HCT116 (cell line): ENCODE results near the gene IRF9.

Experiments
- EZH2 ChIP-seq: fragments of 200-600 bp; sonication (generic); IDR thresholded peaks from 2 replicates; pipeline ENCODE4 v1.6.1; 2017; ENCODE audit warnings: antibody characterized with exemption, mixed run types
- EZH2phosphoT487 ChIP-seq: fragments of 200-600 bp; IDR thresholded peaks from 2 replicates; pipeline ENCODE4 v1.6.1; 2018; ENCODE audit warnings: antibody characterized with exemption, borderline replicate concordance
- POLR2A ChIP-seq: IDR thresholded peaks from 2 replicates; pipeline ENCODE4 v1.7.0; 2011; ENCODE audit warnings: borderline replicate concordance; ENCODE audit not compliant: insufficient read depth, insufficient read length; ENCODE audit errors: extremely low read depth
- TCF7L2 ChIP-seq: IDR thresholded peaks from 2 replicates; pipeline ENCODE4 v1.7.0; 2011; ENCODE audit warnings: borderline replicate concordance, inconsistent platforms; ENCODE audit not compliant: insufficient read depth, insufficient read length; ENCODE audit errors: extremely low read depth
- YY1 ChIP-seq: IDR thresholded peaks from 2 replicates; pipeline ENCODE4 v1.6.1; 2011; ENCODE audit warnings: low read length, low read depth, moderate library complexity, mild to moderate bottlenecking; ENCODE audit not compliant: insufficient replicate concordance; ENCODE audit errors: extremely low read depth
- TF ChIP-seq, protein P1 (sequence below), 3 experiments: fragments of 200-600 bp in 1 of 3; sonication (generic) in 1 of 3; IDR thresholded peaks in 2 of 3; conservative IDR thresholded peaks in 1 of 3; 2 replicates each; pipeline ENCODE4 v1.5.1; 2012 to 2017; ENCODE audit warnings: low read depth in 2 of 3, low read length in 2 of 3, antibody characterized with exemption in 1 of 3, borderline replicate concordance in 1 of 3, control low read depth in 1 of 3, mild to moderate bottlenecking in 1 of 3, mixed read lengths in 1 of 3, mixed run types in 1 of 3, moderate library complexity in 1 of 3; ENCODE audit not compliant: insufficient read depth in 1 of 3
- TF ChIP-seq, protein P2 (sequence below): IDR thresholded peaks from 2 replicates; pipeline ENCODE4 v1.6.1; 2012

DNA sequence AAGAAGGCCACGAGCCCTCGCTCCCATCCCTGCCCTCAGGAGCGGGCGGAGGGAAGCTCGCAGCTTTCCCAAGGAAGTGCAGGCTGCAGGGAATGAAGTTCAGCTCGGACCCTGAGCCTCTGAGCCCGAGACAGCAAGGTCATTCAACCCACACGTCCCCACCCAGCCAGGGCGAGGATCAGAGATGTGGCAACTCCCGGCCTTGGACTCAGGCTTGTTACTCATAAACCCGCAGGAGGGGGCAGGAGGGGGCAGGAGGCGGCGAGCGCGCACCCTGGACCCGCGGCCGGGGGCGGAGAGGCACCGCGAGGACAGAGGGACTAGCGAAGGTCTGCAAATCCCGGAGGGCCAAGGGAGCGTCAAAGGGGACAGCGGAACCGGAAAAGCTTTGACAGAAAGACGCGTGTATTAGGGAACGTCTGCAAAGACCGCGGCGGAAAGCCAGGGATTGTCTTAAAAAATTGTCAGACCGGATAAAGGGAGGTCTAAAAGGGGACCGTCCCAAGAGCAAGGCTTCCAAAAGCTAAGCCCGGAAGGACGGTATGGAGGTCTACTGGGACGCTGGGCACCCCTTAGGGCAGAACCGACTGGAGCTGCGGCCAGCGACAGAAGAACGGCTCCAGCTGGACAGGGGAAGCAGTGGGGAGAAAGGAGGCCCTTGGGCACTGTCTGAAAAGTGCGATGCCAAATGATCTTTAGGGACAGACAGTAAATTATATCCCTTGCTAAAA, 47.1 kb upstream of the IRF9 start:
- TF ChIP-seq, protein P1, sequence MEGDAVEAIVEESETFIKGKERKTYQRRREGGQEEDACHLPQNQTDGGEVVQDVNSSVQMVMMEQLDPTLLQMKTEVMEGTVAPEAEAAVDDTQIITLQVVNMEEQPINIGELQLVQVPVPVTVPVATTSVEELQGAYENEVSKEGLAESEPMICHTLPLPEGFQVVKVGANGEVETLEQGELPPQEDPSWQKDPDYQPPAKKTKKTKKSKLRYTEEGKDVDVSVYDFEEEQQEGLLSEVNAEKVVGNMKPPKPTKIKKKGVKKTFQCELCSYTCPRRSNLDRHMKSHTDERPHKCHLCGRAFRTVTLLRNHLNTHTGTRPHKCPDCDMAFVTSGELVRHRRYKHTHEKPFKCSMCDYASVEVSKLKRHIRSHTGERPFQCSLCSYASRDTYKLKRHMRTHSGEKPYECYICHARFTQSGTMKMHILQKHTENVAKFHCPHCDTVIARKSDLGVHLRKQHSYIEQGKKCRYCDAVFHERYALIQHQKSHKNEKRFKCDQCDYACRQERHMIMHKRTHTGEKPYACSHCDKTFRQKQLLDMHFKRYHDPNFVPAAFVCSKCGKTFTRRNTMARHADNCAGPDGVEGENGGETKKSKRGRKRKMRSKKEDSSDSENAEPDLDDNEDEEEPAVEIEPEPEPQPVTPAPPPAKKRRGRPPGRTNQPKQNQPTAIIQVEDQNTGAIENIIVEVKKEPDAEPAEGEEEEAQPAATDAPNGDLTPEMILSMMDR (IDR thresholded peaks at IDR 0.05 in 2 of 3, conservative IDR thresholded peaks at IDR 0.05 in 1 of 3; ENCODE audit: borderline replicate concordance in 1 of 3, insufficient read depth in 1 of 3, low read depth in 2 of 3, low read length in 2 of 3): no peak
- no peak for TF ChIP-seq EZH2
- TF ChIP-seq YY1: no peak
- no peak for TF ChIP-seq EZH2phosphoT487
- TF ChIP-seq POLR2A: peak; percentile 73
- TF ChIP-seq TCF7L2: peak; percentile 69
- TF ChIP-seq, protein P2, sequence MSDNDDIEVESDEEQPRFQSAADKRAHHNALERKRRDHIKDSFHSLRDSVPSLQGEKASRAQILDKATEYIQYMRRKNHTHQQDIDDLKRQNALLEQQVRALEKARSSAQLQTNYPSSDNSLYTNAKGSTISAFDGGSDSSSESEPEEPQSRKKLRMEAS: peak; percentile 76
